HG03097 (cell line): ENCODE results near the gene SNHG17.
A peak's percentile ranks its signal among the peaks of the same experiment; 100 is the strongest.
"Not testable (repeated sequence)": the region's sequence is repeated elsewhere in the genome, so short reads cannot be mapped to it uniquely, and the experiment has no call there.

Experiments
- ATAC-seq: cut with Tn5 transposase; IDR thresholded peaks from one replicate; pipeline ENCODE4 v1.9.1; 2021; ENCODE audit not compliant: unreplicated experiment, low FRiP score

Gene SNHG17

GRCh38 chr20:38447931-38448675 lies 13.0 kb upstream of the SNHG17 start:
- ATAC-seq: peak; percentile 44

- ATAC-seq: no peak
These were observed 12.1 kb upstream of the SNHG17 start for GRCh38 chr20:38447251-38447661.

- peak; percentile 62 for ATAC-seq
These were observed 11.5 kb upstream of the SNHG17 start for GRCh38 chr20:38446441-38447209.

GRCh38 chr20:38445901-38446425 lies 10.8 kb upstream of the SNHG17 start:
- ATAC-seq: no peak

- ATAC-seq: no peak
These were observed 10.3 kb upstream of the SNHG17 start for GRCh38 chr20:38445381-38445796.

GRCh38 chr20:38441916-38442315 lies 6.8 kb upstream of the SNHG17 start:
- ATAC-seq: no peak

GRCh38 chr20:38441110-38441509 lies 6.0 kb upstream of the SNHG17 start:
- ATAC-seq: not testable (repeated sequence)

GRCh38 chr20:38437796-38438195 lies 2.7 kb upstream of the SNHG17 start:
- no peak for ATAC-seq

- ATAC-seq: no peak
These were observed 419 bp upstream of the SNHG17 start for GRCh38 chr20:38435555-38435939.

GRCh38 chr20:38434301-38434741 lies 807 bp downstream of the SNHG17 start:
- no peak for ATAC-seq

GRCh38 chr20:38433304-38433972 lies 1.7 kb downstream of the SNHG17 start:
- no peak for ATAC-seq

GRCh38 chr20:38432870-38433269 lies 2.3 kb downstream of the SNHG17 start:
- ATAC-seq: not testable (repeated sequence)

GRCh38 chr20:38432292-38432691 lies 2.8 kb downstream of the SNHG17 start:
- ATAC-seq: no peak

- no peak for ATAC-seq
These were observed 4.3 kb downstream of the SNHG17 start for GRCh38 chr20:38430679-38431325.

GRCh38 chr20:38429301-38429700 lies 5.8 kb downstream of the SNHG17 start:
- ATAC-seq: no peak

GRCh38 chr20:38428800-38429199 lies 6.3 kb downstream of the SNHG17 start:
- no peak for ATAC-seq

GRCh38 chr20:38427655-38428023 lies 7.5 kb downstream of the SNHG17 start:
- no peak for ATAC-seq

- no peak for ATAC-seq
These were observed 8.9 kb downstream of the SNHG17 start for GRCh38 chr20:38426006-38426897.

GRCh38 chr20:38424401-38424800 lies 10.7 kb downstream of the SNHG17 start:
- no peak for ATAC-seq

- ATAC-seq: no peak
These were observed 11.6 kb downstream of the SNHG17 start for GRCh38 chr20:38423541-38423940.
